Neural progenitor cell (in vitro differentiated cells): ENCODE measurements around the gene NDUFB10. TPM values are rescaled to one million over a fixed set of nuclear protein-coding genes. Genes with fewer than 3 reads are reported as not detected.

Experiments used
- DNase-seq: peaks from one replicate; pipeline ENCODE4 v3.0.0-alpha.2; 2016; ENCODE audit warnings: low spot score
- H2AFZ ChIP-seq: fragments of 200-600 bp; sonication (generic); replicated peaks from 2 replicates; pipeline ENCODE4 v1.6.1; 2016; ENCODE audit warnings: antibody characterized with exemption
- H3F3A ChIP-seq: fragments of 200-600 bp; sonication (generic); 2 replicates; pipeline ENCODE4 v1.6.1; 2016; ENCODE audit warnings: antibody characterized with exemption, low read depth
- H3K27ac ChIP-seq: fragments of 200-600 bp; sonication (generic); 2 replicates; pipeline ENCODE4 v1.5.1; 2016; ENCODE audit warnings: mild to moderate bottlenecking
- H3K27me3 ChIP-seq: fragments of 200-600 bp; sonication (generic); 2 replicates; pipeline ENCODE4 v1.6.1; 2016; ENCODE audit warnings: mild to moderate bottlenecking, moderate library complexity
- H3K36me3 ChIP-seq: fragments of 200-600 bp; sonication (generic); 2 replicates; pipeline ENCODE4 v1.5.1; 2016
- H3K4me1 ChIP-seq: fragments of 200-600 bp; sonication (generic); 2 replicates; pipeline ENCODE4 v1.6.1; 2016; ENCODE audit warnings: mixed run types
- H3K4me2 ChIP-seq: fragments of 200-600 bp; sonication (generic); 2 replicates; pipeline ENCODE4 v1.6.1; 2016
- H3K4me3 ChIP-seq: fragments of 200-600 bp; sonication (generic); 2 replicates; pipeline ENCODE4 v1.5.1; 2016
- H3K79me2 ChIP-seq: fragments of 200-600 bp; sonication (generic); 2 replicates; pipeline ENCODE4 v1.6.1; 2016; ENCODE audit warnings: low read depth
- H3K9ac ChIP-seq: fragments of 200-600 bp; sonication (generic); 2 replicates; pipeline ENCODE4 v1.6.1; 2016
- H3K9me3 ChIP-seq: fragments of 200-600 bp; sonication (generic); 2 replicates; pipeline ENCODE4 v1.5.1; 2016; ENCODE audit warnings: low read depth
- H4K20me1 ChIP-seq: fragments of 200-600 bp; sonication (generic); 2 replicates; pipeline ENCODE4 v1.6.1; 2016; ENCODE audit warnings: low read depth
- H3K27ac Mint-ChIP-seq: 3 replicates; pipeline ENCODE4 v1.8.0; 2021; ENCODE audit warnings: mixed read lengths
- H3K27me3 Mint-ChIP-seq: 2 replicates; pipeline ENCODE4 v1.8.0; 2022; ENCODE audit warnings: low read depth, mild to moderate bottlenecking, inconsistent platforms, moderate library complexity, mixed read lengths; ENCODE audit not compliant: insufficient read depth
- H3K36me3 Mint-ChIP-seq: 3 replicates; pipeline ENCODE4 v1.8.0; 2021; ENCODE audit warnings: mixed read lengths
- H3K4me1 Mint-ChIP-seq: 3 replicates; pipeline ENCODE4 v1.8.0; 2021; ENCODE audit warnings: mixed read lengths
- H3K4me3 Mint-ChIP-seq: 3 replicates; pipeline ENCODE4 v1.8.0; 2021; ENCODE audit warnings: mild to moderate bottlenecking, moderate library complexity, mixed read lengths
- H3K9me3 Mint-ChIP-seq: 3 replicates; pipeline ENCODE4 v1.8.0; 2020; ENCODE audit warnings: mixed read lengths
- CTCF ChIP-seq: fragments of 200-600 bp; sonication (generic); IDR thresholded peaks from 2 replicates; pipeline ENCODE4 v1.5.1; 2017; ENCODE audit warnings: antibody characterized with exemption, mild to moderate bottlenecking
- EZH2 ChIP-seq: fragments of 200-600 bp; sonication (generic); IDR thresholded peaks from 2 replicates; pipeline ENCODE4 v1.6.1; 2017; ENCODE audit warnings: antibody characterized with exemption, mild to moderate bottlenecking, moderate library complexity
- EZH2phosphoT487 ChIP-seq: fragments of 200-600 bp; sonication (generic); IDR thresholded peaks from 2 replicates; pipeline ENCODE4 v1.6.1; 2017; ENCODE audit warnings: antibody characterized with exemption
- total RNA-seq: library from RNA; depleted of rRNA; stranded (reverse); fragments of >200 nt; gene quantifications from 2 replicates; pipeline ENCODE4 v1.2.3, GENCODE V29; 2015; ENCODE audit warnings: low replicate concordance

The NDUFB10 gene
- total RNA-seq, 1 donor from 2014 or later: 155 TPM

DNA sequence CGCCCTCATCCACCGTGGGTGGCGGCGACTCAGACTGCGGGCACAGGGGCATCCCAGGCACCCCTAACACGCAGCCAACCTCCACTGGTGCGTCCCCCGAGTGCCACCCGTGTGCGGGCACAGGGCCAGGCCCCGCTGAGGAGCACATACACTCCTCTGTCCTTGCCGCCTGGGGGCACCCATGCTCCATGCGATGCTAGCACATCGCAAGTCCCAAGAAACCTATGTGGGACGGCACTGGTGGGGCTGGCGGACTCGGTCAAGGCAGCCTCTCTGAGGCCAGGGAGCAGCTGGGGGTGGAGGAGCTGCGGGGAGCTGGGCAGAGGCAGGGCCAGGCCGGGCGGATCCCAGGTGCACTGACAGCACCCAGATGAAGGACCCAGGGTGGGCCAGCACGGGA is 46.3 kb downstream of the NDUFB10 start:
- Histone ChIP-seq H3K4me3 (no peak overlapping the region), H2AFZ (no peak overlapping the region), H3K4me1 (peaks cover 17% of the 10 kb centered on the region), H3F3A (peaks cover 28% of the 10 kb centered on the region), H3K9me3 (no peaks in the 10 kb centered on the region), H3K4me2 (no peak overlapping the region), H4K20me1 (peaks cover 66% of the 10 kb centered on the region), H3K27ac (no peak overlapping the region), H3K9ac (no peak overlapping the region), H3K79me2 (peaks cover 52% of the 10 kb centered on the region), H3K36me3 (no peaks in the 10 kb centered on the region), H3K27me3 (no peaks in the 10 kb centered on the region)
- H3K4me1 Mint-ChIP-seq: peaks cover 34% of the 10 kb centered on the region
- H3K27me3 Mint-ChIP-seq: peaks cover 2% of the 10 kb centered on the region
- TF ChIP-seq EZH2phosphoT487: no peak
- no peak for TF ChIP-seq CTCF
- no peak for TF ChIP-seq EZH2
- no peak overlapping the region for H3K4me3 Mint-ChIP-seq
- no peak for DNase-seq
- H3K27ac Mint-ChIP-seq: no peak overlapping the region
- H3K9me3 Mint-ChIP-seq: no peaks in the 10 kb centered on the region
- peaks cover 4% of the 10 kb centered on the region for H3K36me3 Mint-ChIP-seq

- Mint-ChIP-seq H3K36me3 (peaks cover 4% of the 10 kb centered on the region), H3K27me3 (peaks cover 2% of the 10 kb centered on the region), H3K27ac (peak overlapping the region; percentile 57), H3K4me3 (peak overlapping the region; percentile 71), H3K4me1 (peaks cover 34% of the 10 kb centered on the region), H3K9me3 (no peaks in the 10 kb centered on the region)
- Histone ChIP-seq H2AFZ (no peak overlapping the region), H3K9me3 (no peaks in the 10 kb centered on the region), H3K9ac (no peak overlapping the region), H3K27me3 (no peaks in the 10 kb centered on the region), H3K4me2 (no peak overlapping the region), H3F3A (peaks cover 30% of the 10 kb centered on the region), H3K79me2 (peaks cover 52% of the 10 kb centered on the region), H3K4me3 (no peak overlapping the region), H3K36me3 (no peaks in the 10 kb centered on the region), H3K4me1 (peaks cover 17% of the 10 kb centered on the region), H4K20me1 (peaks cover 66% of the 10 kb centered on the region), H3K27ac (no peak overlapping the region)
- DNase-seq: no peak
- TF ChIP-seq EZH2phosphoT487: no peak
- TF ChIP-seq EZH2: no peak
- no peak for TF ChIP-seq CTCF
Measured at GRCh38 chr16:2006317-2006716, 47.0 kb downstream of the NDUFB10 start.

DNA sequence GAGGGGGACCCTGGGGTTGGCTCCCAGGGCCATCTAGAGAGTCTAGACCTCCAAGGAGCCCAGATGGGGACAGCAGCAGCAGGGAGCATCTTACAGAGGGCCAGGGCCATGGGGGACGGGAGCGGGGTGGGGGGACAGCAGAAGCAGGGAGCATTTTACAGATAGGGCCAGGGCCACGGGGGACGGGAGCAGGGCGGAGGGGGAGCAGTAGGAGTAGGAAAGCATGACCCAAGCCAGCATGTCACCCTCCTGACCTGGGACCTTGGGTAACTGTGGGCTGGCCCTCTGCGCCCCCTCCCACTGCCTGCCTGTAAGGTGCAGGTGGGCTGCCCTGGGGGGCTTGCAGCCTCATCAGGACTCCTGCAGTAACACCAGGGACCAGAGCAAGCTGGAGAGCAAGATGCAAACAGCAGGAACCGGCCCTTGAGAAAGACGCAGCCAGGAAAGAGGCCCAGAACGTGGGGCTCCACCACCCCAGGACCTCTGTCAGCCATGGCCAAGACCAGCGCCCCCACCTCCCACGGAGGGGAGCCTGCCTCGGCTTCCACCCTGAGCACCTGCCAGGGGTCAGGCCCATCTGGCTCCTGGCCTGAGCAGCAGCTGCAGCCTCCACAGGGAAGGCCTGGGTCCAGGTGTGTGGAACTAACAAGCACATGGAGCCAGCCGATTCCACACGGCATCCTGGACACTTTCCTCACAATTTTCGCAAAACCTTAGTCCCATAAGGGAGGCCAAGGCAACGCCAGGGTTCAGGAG is 47.9 kb downstream of the NDUFB10 start:
- H3K27ac ChIP-seq: no peak overlapping the region
- Mint-ChIP-seq H3K4me3 (peak overlapping the region; percentile 88), H3K27me3 (peaks cover 2% of the 10 kb centered on the region), H3K4me1 (peaks cover 34% of the 10 kb centered on the region), H3K9me3 (no peaks in the 10 kb centered on the region), H3K27ac (no peak overlapping the region), H3K36me3 (peaks cover 4% of the 10 kb centered on the region)
- peaks cover 17% of the 10 kb centered on the region for H3K4me1 ChIP-seq
- TF ChIP-seq EZH2 (no peak), CTCF (no peak), EZH2phosphoT487 (no peak)
- H2AFZ ChIP-seq: no peak overlapping the region
- H3K27me3 ChIP-seq: no peaks in the 10 kb centered on the region
- H3K9ac ChIP-seq: no peak overlapping the region
- H3K36me3 ChIP-seq: no peaks in the 10 kb centered on the region
- peaks cover 52% of the 10 kb centered on the region for H3K79me2 ChIP-seq
- H3F3A ChIP-seq: peaks cover 30% of the 10 kb centered on the region
- peak overlapping the region; percentile 89 for H3K4me2 ChIP-seq
- H3K4me3 ChIP-seq: no peak overlapping the region
- H4K20me1 ChIP-seq: peaks cover 62% of the 10 kb centered on the region
- DNase-seq: no peak
- no peaks in the 10 kb centered on the region for H3K9me3 ChIP-seq
